Fibroblast of mammary gland (primary cell): ENCODE data around the gene ENTR1.
A peak's percentile ranks its signal among the peaks of the same experiment; 100 is the strongest.

ENCODE experiments used
- DNase-seq: peaks from one replicate; pipeline ENCODE4 v3.0.0-alpha.2; 2010; ENCODE audit warnings: low read depth
- H3K4me3 ChIP-seq: 2 replicates; pipeline ENCODE4 v1.5.1; 2011; ENCODE audit warnings: low read depth, mild to moderate bottlenecking, low read length, moderate library complexity; ENCODE audit not compliant: control insufficient read depth
- TF ChIP-seq, protein P1 (sequence below): conservative IDR thresholded peaks from 2 replicates; pipeline ENCODE4 v1.5.1; 2011; ENCODE audit warnings: low read depth, low read length, inconsistent platforms; ENCODE audit not compliant: control insufficient read depth, insufficient read depth

ENTR1 gene

DNA sequence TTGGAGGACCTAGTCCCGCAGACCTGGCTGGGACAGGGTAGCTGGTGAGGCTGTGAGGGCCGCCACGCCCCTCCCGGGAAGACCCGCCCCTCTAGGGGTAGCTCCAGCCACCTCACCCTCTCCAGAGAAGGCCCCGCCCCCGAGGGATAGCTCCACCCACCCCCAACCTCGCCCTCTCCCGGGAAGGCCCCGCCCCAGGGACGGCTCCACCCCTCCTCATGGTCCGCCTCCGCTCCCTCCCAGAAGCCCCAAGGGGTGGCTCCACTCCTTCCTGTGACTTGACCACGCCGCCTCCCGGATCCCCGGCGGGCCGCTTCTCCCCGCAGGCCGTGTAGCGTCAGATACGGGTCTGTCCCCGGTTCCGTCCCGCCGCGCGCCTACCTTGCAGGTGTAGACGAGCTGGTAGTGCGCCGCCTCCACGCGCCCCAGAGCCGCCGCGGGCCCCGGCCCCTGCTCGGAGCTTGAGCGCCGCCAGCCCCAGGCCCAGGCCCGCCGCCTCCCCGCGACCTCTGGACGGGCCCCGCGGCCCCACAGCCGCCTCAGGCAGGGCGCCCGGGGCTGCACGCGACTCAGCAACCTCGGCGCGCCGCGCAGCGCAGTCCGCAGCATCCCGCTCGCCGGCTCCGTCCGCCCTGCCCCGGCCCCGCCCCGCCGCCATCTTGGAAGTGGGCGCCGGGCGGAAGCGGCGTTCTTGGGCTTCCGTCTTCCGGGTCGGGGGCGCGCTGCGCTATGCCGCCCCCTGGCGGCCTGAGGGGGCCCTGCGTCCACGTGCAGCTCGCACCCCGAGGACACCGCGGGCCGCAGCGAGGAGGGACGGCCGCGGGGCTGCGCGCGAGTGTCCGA lies 47.1 kb downstream of the ENTR1 start, which contains the start of gene DNLZ:
Gene DNLZ (minus strand): TSS at position 639 of the 843 bp plus-strand sequence. CDS start 30 bp downstream, at position 609.
- peak; percentile 93 for DNase-seq
- peak within 1 kb of the TSS; percentile 61 for H3K4me3 ChIP-seq
- TF ChIP-seq, protein P1, sequence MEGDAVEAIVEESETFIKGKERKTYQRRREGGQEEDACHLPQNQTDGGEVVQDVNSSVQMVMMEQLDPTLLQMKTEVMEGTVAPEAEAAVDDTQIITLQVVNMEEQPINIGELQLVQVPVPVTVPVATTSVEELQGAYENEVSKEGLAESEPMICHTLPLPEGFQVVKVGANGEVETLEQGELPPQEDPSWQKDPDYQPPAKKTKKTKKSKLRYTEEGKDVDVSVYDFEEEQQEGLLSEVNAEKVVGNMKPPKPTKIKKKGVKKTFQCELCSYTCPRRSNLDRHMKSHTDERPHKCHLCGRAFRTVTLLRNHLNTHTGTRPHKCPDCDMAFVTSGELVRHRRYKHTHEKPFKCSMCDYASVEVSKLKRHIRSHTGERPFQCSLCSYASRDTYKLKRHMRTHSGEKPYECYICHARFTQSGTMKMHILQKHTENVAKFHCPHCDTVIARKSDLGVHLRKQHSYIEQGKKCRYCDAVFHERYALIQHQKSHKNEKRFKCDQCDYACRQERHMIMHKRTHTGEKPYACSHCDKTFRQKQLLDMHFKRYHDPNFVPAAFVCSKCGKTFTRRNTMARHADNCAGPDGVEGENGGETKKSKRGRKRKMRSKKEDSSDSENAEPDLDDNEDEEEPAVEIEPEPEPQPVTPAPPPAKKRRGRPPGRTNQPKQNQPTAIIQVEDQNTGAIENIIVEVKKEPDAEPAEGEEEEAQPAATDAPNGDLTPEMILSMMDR, result peak; percentile 50

DNA sequence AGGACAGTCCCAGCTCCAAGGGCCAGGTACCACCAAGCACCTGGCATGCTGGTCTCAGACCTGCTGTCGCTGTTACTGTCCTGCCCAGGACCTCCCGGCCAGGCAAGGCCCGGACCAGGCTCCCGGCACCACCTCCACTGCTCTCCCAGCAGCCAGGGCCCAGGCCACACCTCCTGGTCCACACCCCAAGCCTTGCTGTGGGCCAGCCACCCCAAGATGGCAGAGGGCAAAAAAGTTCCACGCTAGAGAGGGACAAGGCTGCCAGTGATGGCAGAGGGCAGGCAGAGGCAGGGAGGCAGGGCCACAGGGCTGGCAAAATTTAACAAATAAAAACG lies 48.0 kb downstream of the ENTR1 start:
- TF ChIP-seq, protein P1, result no peak
- no peak overlapping the region for H3K4me3 ChIP-seq
- no peak for DNase-seq

DNA sequence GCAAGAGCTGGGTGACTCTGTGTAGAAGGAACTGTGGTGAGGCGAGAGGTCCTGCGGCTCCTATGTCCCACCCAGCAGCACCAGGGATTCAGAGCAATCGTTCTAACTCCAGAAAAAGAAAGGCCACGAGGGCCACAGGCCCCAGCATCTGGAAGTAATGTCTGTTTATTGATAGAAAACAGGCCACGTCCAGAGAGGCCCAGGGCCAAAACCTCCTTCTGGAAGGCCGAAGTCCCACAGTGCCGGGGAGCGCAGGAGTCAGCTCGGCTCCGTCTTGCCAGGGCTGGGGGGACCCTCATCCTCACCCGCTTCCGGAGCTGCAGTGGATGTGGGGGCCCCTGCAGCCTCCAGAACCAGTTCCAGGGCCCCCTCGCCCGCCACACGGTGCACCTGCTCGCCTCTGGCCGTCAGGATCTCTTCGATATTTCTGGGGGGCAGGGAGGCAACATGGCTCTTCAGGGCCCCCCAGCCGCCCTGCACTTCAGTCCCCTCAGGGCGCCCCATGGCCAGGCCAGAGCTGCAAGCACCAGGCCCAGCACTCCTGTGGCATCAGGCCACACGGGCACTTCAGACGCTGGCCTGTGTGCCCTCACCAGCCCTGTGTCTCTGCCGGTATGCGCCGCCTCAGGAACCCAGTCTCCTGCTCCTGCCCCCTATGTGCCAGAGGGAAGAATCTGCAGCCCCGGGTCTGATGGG lies 48.5 kb downstream of the ENTR1 start:
- peak; percentile 45 for DNase-seq
- TF ChIP-seq, protein P1, result no peak

DNA sequence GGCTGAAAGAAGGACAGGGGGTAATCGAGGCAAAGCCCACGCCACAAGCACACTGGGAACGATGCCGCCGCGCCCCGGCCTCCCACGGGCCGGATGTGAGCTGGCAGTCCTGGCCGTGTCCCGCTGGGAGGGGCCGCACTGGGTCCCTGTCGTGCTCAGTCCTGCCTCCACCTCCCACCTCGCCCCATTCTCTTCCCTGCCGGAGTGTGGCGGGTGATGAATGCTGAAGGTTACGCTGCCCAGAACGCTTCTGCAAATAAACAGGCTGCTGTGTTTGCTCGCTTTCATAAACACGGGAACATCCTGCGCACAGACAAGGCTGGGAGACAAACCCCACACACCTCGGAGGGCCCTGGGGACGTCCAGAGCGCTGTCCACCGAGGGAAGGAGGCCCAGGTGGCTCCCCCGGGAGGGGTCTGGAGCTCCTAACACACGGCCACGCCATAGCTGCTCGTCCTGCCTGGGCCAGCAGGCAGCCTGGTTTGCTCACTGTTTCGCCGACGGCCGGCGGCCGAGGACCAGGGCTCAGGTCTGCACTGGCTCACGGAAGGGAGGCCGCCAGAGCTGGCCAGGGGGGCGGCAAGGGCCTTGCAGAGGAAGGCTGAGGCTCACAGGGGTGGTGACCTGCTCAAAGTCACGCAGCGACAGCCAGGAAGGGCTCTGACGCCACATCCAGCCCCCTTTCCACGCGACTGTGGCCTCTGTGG lies 49.2 kb downstream of the ENTR1 start:
- TF ChIP-seq, protein P1, result no peak
- no peak overlapping the region for H3K4me3 ChIP-seq

More for the DNA sequence above, 48.5 kb downstream of the ENTR1 start:
- no peak overlapping the region for H3K4me3 ChIP-seq

DNA sequence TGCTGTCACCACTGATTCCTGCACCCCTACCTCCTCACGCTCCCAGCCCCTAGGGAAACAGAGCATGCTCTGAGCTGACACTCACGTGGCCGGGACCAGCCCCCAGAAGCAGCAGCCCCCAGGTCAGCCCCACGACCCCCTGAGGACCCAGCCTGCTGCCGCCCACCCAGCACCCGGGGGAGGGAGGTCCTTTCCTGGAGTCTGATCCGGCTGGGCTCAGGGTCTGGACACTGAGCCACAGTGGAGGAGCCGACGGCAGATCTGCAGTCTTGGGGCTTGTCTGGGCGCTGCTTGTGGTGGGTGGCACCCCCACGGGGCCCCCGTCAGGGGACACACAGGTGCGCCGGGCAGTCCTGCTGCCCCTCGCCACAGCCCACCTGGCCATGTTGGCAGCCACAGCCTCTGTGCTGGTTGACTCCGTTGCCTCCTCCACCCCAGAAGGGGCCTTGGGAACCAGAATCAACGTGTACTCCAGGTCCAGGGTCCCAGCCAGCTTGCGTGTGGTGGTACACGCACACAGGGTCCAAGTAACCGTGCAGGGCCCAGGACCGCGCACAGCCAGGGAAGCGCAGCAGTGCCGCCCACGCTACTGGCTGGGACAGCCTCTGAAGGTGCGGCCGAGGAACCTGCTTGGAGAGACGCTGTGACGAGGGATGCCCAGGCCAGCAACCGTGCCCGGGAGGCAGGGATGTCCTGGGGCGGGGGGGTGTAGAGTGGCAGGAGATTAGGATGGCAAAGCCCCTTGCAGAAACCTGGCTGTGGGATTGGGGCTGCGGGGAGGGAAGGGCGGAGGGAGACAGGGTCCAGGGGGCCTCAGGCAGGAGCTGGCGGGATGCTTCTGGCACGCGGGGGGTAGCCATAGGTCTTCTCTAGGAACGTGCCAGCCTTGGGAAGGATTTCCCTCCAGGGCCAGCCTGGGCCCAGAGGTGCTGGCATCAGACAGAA lies 50.4 kb downstream of the ENTR1 start:
- H3K4me3 ChIP-seq, result no peak overlapping the region
- TF ChIP-seq, protein P1, result no peak
- no peak for DNase-seq

More for the DNA sequence above, 49.2 kb downstream of the ENTR1 start:
- DNase-seq, result peak; percentile 36

DNA sequence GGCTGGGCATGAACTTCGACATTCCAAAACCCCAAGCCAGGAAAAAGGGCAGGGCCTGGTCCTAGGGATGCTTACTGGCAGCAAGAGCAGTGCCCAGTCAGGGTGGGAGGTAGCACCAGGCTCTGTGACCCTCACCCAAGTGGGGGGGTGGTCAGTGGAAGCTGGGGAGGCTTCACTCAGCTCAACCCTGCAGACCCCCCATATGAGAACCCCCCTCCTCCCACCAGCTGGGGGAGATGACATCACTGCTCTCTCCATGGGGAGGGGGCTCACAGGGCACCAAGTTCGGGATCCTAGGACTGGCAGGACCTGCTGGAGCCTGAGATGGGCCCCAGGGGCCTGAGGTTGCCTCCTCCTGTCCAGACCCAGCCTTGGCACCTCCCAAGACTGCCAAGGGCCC lies 51.5 kb downstream of the ENTR1 start:
- TF ChIP-seq, protein P1, result no peak
- no peak overlapping the region for H3K4me3 ChIP-seq
- no peak for DNase-seq
